T-cell (primary cell): Measurements from ENCODE around the gene SMIM14. TPM values are rescaled to one million over a fixed set of nuclear protein-coding genes. Genes with fewer than 3 reads are reported as not detected.

ENCODE experiments used
- ATAC-seq, 4 experiments: fragments of 200-7000 bp in 3 of 4; fragments of 150-1000 bp in 1 of 4; cut with Tn5 transposase; replicated peaks in 1 of 4; 1 replicate in 3 of 4; 2 replicates in 1 of 4; pipeline ENCODE4 v1.10.0; 2021; ENCODE audit warnings: moderate library complexity in 3 of 4, mild to moderate bottlenecking in 2 of 4, moderate number of reproducible peaks in 1 of 4
- CTCF ChIA-PET, 2 donors: fragments of 300-600 bp; sonication (Branson Sonifier 250); formaldehyde crosslinking; loops; one replicate each; lab custom pipeline; 2022; ENCODE audit warnings: antibody characterized with exemption in 2 of 2; lab: Charles Lee
- POLR2A ChIA-PET, 2 donors: fragments of 300-600 bp; sonication (Branson Sonifier 250); formaldehyde crosslinking; loops; one replicate each; lab custom pipeline; 2022; ENCODE audit warnings: antibody characterized with exemption in 2 of 2; lab: Charles Lee
- DNase-seq, 35 experiments: peaks; one replicate each; pipeline versions ENCODE4 v3.0.0 to v3.0.0-alpha.2; 2013 to 2023
- H3K27ac ChIP-seq: one replicate; pipeline ENCODE4 v1.5.1; 2013; ENCODE audit warnings: low read length
- H3K27me3 ChIP-seq, 2 experiments: replicated peaks in 1 of 2; 1 replicate in 1 of 2; 2 replicates in 1 of 2; pipeline versions ENCODE4 v1.6.1 to v1.7.0; 2013; ENCODE audit warnings: low read length in 1 of 2, mixed read lengths in 1 of 2; ENCODE audit not compliant: control insufficient read depth in 2 of 2, insufficient read depth in 2 of 2; ENCODE audit errors: extremely low read depth in 1 of 2
- H3K36me3 ChIP-seq, 2 donors: 1 replicate in 1 of 2; 2 replicates in 1 of 2; pipeline versions ENCODE4 v1.6.1 to v1.7.0; 2013; ENCODE audit warnings: low read length in 1 of 2; ENCODE audit not compliant: control insufficient read depth in 2 of 2, insufficient read depth in 1 of 2; ENCODE audit errors: extremely low read depth in 1 of 2
- H3K4me1 ChIP-seq, 2 experiments: 1 replicate in 1 of 2; 2 replicates in 1 of 2; pipeline versions ENCODE4 v1.6.1 to v1.7.0; 2013; ENCODE audit warnings: low read length in 2 of 2, mixed read lengths in 1 of 2; ENCODE audit not compliant: insufficient read depth in 2 of 2, control insufficient read depth in 1 of 2; ENCODE audit errors: extremely low read depth in 1 of 2
- H3K4me3 ChIP-seq, 2 donors: 1 replicate in 1 of 2; 2 replicates in 1 of 2; pipeline versions ENCODE4 v1.5.1 to v1.7.0; 2013; ENCODE audit warnings: mild to moderate bottlenecking in 2 of 2, low read length in 1 of 2, moderate library complexity in 1 of 2; ENCODE audit not compliant: control insufficient read depth in 1 of 2; ENCODE audit errors: extremely low read depth in 1 of 2
- H3K9me3 ChIP-seq: 2 replicates; pipeline ENCODE4 v1.7.0; 2013
- H3K27ac Mint-ChIP-seq, 2 donors: one replicate each; pipeline ENCODE4 v1.8.0; 2020 to 2021; ENCODE audit warnings: mild to moderate bottlenecking in 2 of 2, mixed read lengths in 2 of 2
- H3K27me3 Mint-ChIP-seq, 2 donors: one replicate each; pipeline ENCODE4 v1.8.0; 2021 to 2022; ENCODE audit warnings: mixed read lengths in 2 of 2
- H3K36me3 Mint-ChIP-seq: one replicate; pipeline ENCODE4 v1.8.0; 2021; ENCODE audit warnings: mixed read lengths
- H3K4me1 Mint-ChIP-seq, 3 donors: one replicate each; pipeline ENCODE4 v1.8.0; 2020 to 2022; ENCODE audit warnings: mixed read lengths in 3 of 3, mild to moderate bottlenecking in 1 of 3
- H3K4me3 Mint-ChIP-seq, 3 donors: one replicate each; pipeline ENCODE4 v1.8.0; 2020 to 2022; ENCODE audit warnings: mild to moderate bottlenecking in 3 of 3, mixed read lengths in 3 of 3, moderate library complexity in 3 of 3
- H3K9me3 Mint-ChIP-seq, 3 donors: one replicate each; pipeline ENCODE4 v1.8.0; 2020 to 2022; ENCODE audit warnings: mixed read lengths in 3 of 3
- WGBS: methylation state at CpG from one replicate; pipeline ENCODE4 v1.1.5; 2013; ENCODE audit warnings: missing lambda C conversion rate; ENCODE audit not compliant: insufficient coverage; 5-methylcytosine and 5-hydroxymethylcytosine counted together
- total RNA-seq, 35 experiments: library from RNA in 6 of 35; stranded (reverse) in 6 of 35; fragments of 120-200 nt in 1 of 35; gene quantifications; one replicate each; pipeline versions ENCODE4 v1.2.1 to v1.2.4 and lab custom pipeline; 2013 to 2026

SMIM14 gene
- total RNA-seq, 5 donors from 2014 or later (not counting 1 experiment from before 2014, with no cell fraction given) = 4.8 to 17.2 (median 15.5) TPM

GRCh38 chr4:39597695-39598381 is 40.8 kb downstream of the SMIM14 start:
- Mint-ChIP-seq H3K9me3 (no peaks in the 10 kb centered on the region), H3K27me3 (no peaks in the 10 kb centered on the region), H3K27ac (no peak overlapping the region), H3K4me3 (no peak overlapping the region), H3K36me3 (peaks cover 34% of the 10 kb centered on the region), H3K4me1 (no peaks in the 10 kb centered on the region)
- Histone ChIP-seq H3K4me1 (no peaks in the 10 kb centered on the region), H3K9me3 (no peaks in the 10 kb centered on the region), H3K36me3 (no peaks in the 10 kb centered on the region), H3K27me3 (no peaks in the 10 kb centered on the region), H3K4me3 (no peak overlapping the region), H3K27ac (no peak overlapping the region)
- ATAC-seq (no peak), DNase-seq (no peak)
- POLR2A ChIA-PET = no interaction called here
- CTCF ChIA-PET = no interaction called here
- WGBS = no CpG with 5 or more reads among the region's 3 CpGs

- ChIA-PET POLR2A (interaction anchor here in 1 of 2 donors (0.6 kb wide), 1 partner anchor 170 kb away, joined by 4 read pairs; no protein-coding TSS in a partner anchor), CTCF (no interaction called here)
- Histone ChIP-seq H3K27ac (no peak overlapping the region), H3K9me3 (no peaks in the 10 kb centered on the region), H3K27me3 (no peaks in the 10 kb centered on the region), H3K4me1 (no peaks in the 10 kb centered on the region), H3K36me3 (no peaks in the 10 kb centered on the region), H3K4me3 (no peak overlapping the region)
- Mint-ChIP-seq H3K27me3 (no peaks in the 10 kb centered on the region), H3K4me1 (no peaks in the 10 kb centered on the region), H3K4me3 (no peak overlapping the region), H3K27ac (no peak overlapping the region), H3K9me3 (no peaks in the 10 kb centered on the region), H3K36me3 (peaks cover 30% of the 10 kb centered on the region)
- DNase-seq (no peak), ATAC-seq (no peak)
- 80% methylated on average over 1 of the region's 3 CpGs for WGBS
These were observed 41.7 kb downstream of the SMIM14 start for GRCh38 chr4:39596971-39597370.

GRCh38 chr4:39591290-39591689 is 47.4 kb downstream of the SMIM14 start:
- Histone ChIP-seq H3K4me3 (no peak overlapping the region), H3K4me1 (no peaks in the 10 kb centered on the region), H3K9me3 (no peaks in the 10 kb centered on the region), H3K36me3 (no peaks in the 10 kb centered on the region), H3K27ac (no peak overlapping the region), H3K27me3 (no peaks in the 10 kb centered on the region)
- no peak for DNase-seq
- Mint-ChIP-seq H3K4me1 (no peaks in the 10 kb centered on the region), H3K36me3 (peaks cover 3% of the 10 kb centered on the region), H3K27ac (no peak overlapping the region), H3K9me3 (no peaks in the 10 kb centered on the region), H3K27me3 (no peaks in the 10 kb centered on the region), H3K4me3 (no peak overlapping the region)
- ChIA-PET POLR2A (interaction anchor here in 1 of 2 donors (0.7 kb wide), 1 partner anchor 21 kb away, joined by 11 read pairs; no protein-coding TSS in a partner anchor), CTCF (no interaction called here)
- 86% methylated on average over 2 of the region's 5 CpGs for WGBS
- ATAC-seq = no peak

GRCh38 chr4:39587881-39588280 is 50.8 kb downstream of the SMIM14 start:
- H3K27me3 ChIP-seq = no peaks in the 10 kb centered on the region
- WGBS = 100% methylated on average over 1 of the region's 3 CpGs
- Mint-ChIP-seq H3K4me1 (no peaks in the 10 kb centered on the region), H3K36me3 (peaks cover 15% of the 10 kb centered on the region), H3K27me3 (no peaks in the 10 kb centered on the region), H3K9me3 (no peaks in the 10 kb centered on the region), H3K27ac (no peak overlapping the region), H3K4me3 (no peak overlapping the region)
- no peaks in the 10 kb centered on the region for H3K4me1 ChIP-seq
- no peaks in the 10 kb centered on the region for H3K9me3 ChIP-seq
- DNase-seq = no peak
- no peak for ATAC-seq
- no peak overlapping the region for H3K27ac ChIP-seq
- ChIA-PET POLR2A (no interaction called here), CTCF (interaction anchor here in 1 of 2 donors (0.5 kb wide), 1 partner anchor 93 kb away, joined by 4 read pairs; no protein-coding TSS in a partner anchor)
- no peak overlapping the region for H3K4me3 ChIP-seq
- H3K36me3 ChIP-seq = no peaks in the 10 kb centered on the region

- H3K36me3 Mint-ChIP-seq = peaks cover 10% of the 10 kb centered on the region
- H3K4me3 Mint-ChIP-seq = no peak overlapping the region
- no peaks in the 10 kb centered on the region for H3K36me3 ChIP-seq
- H3K27me3 ChIP-seq = no peaks in the 10 kb centered on the region
- H3K27ac ChIP-seq = no peak overlapping the region
- no peaks in the 10 kb centered on the region for H3K9me3 ChIP-seq
- H3K27ac Mint-ChIP-seq = no peak overlapping the region
- no peaks in the 10 kb centered on the region for H3K4me1 Mint-ChIP-seq
- DNase-seq (no peak), ATAC-seq (no peak)
- H3K27me3 Mint-ChIP-seq = no peaks in the 10 kb centered on the region
- H3K4me1 ChIP-seq = no peaks in the 10 kb centered on the region
- no peak overlapping the region for H3K4me3 ChIP-seq
- no CpG with 5 or more reads among the region's 5 CpGs for WGBS
- POLR2A ChIA-PET = interaction anchor here (0.6 kb wide), 2 partner anchors 15 to 220 kb away, joined by 3 read pairs; no protein-coding TSS in a partner anchor
- CTCF ChIA-PET = interaction anchor here (0.6 to 0.7 kb wide), 3 partner anchors 25 to 84 kb away, joined by 3 to 12 read pairs (median 6); no protein-coding TSS in a partner anchor
- no peaks in the 10 kb centered on the region for H3K9me3 Mint-ChIP-seq
These were observed 63.7 kb downstream of the SMIM14 start for GRCh38 chr4:39574946-39575345.

- peaks cover 0 to 2% of the 10 kb centered on the region in 2 experiments for H3K4me1 ChIP-seq
- no peak for DNase-seq
- ChIA-PET CTCF (no interaction called here), POLR2A (no interaction called here)
- no peak overlapping the region for H3K4me3 ChIP-seq
- H3K4me3 Mint-ChIP-seq = no peak overlapping the region
- no peaks in the 10 kb centered on the region for H3K36me3 ChIP-seq
- no peak overlapping the region for H3K27ac ChIP-seq
- H3K9me3 ChIP-seq = no peaks in the 10 kb centered on the region
- no peak overlapping the region for H3K27ac Mint-ChIP-seq
- no peaks in the 10 kb centered on the region for H3K27me3 Mint-ChIP-seq
- ATAC-seq = no peak
- no peaks in the 10 kb centered on the region for H3K9me3 Mint-ChIP-seq
- peaks cover 9% of the 10 kb centered on the region for H3K36me3 Mint-ChIP-seq
- H3K4me1 Mint-ChIP-seq = peaks cover 0 to 7% (median 0%) of the 10 kb centered on the region in 3 donors
- H3K27me3 ChIP-seq = no peaks in the 10 kb centered on the region
- WGBS = no CpG with 5 or more reads among the region's 6 CpGs
These were observed 67.2 kb downstream of the SMIM14 start for GRCh38 chr4:39571504-39571903.
